RPMI8226 (cell line): ENCODE data around the gene FSTL3.

ENCODE experiments used
- DNase-seq: peaks from one replicate; pipeline ENCODE4 v3.0.0-alpha.2; 2015

The FSTL3 gene

GRCh38 chr19:645912-646778 is 30.0 kb upstream of the FSTL3 start:
- no peak for DNase-seq

GRCh38 chr19:646779-647565 is 29.2 kb upstream of the FSTL3 start:
- DNase-seq, result no peak

GRCh38 chr19:647566-648284 is 28.5 kb upstream of the FSTL3 start:
- no peak for DNase-seq

- no peak for DNase-seq
These were observed 27.9 kb upstream of the FSTL3 start for GRCh38 chr19:648305-648704.

GRCh38 chr19:648904-649801 is 27.0 kb upstream of the FSTL3 start:
- no peak for DNase-seq

GRCh38 chr19:650121-650520 is 26.1 kb upstream of the FSTL3 start:
- no peak for DNase-seq

GRCh38 chr19:651114-651818 is 24.9 kb upstream of the FSTL3 start:
- DNase-seq, result no peak

- DNase-seq, result no peak
These were observed 24.2 kb upstream of the FSTL3 start for GRCh38 chr19:651991-652390.

- no peak for DNase-seq
These were observed 23.5 kb upstream of the FSTL3 start for GRCh38 chr19:652467-653389.

GRCh38 chr19:653425-653824 is 22.8 kb upstream of the FSTL3 start:
- no peak for DNase-seq

GRCh38 chr19:655691-656090 is 20.5 kb upstream of the FSTL3 start:
- DNase-seq, result no peak

- no peak for DNase-seq
These were observed 19.2 kb upstream of the FSTL3 start for GRCh38 chr19:656751-657559.

- no peak for DNase-seq
These were observed 18.6 kb upstream of the FSTL3 start for GRCh38 chr19:657611-658010.

- no peak for DNase-seq
These were observed 17.9 kb upstream of the FSTL3 start for GRCh38 chr19:658059-658839.

- DNase-seq, result no peak
These were observed 17.0 kb upstream of the FSTL3 start for GRCh38 chr19:658916-659839.

GRCh38 chr19:660793-661426 is 15.3 kb upstream of the FSTL3 start:
- DNase-seq, result no peak
